Keratinocyte (primary cell): ENCODE data around the gene PTPRD.

Experiments
- CTCF ChIP-seq, 3 experiments: IDR thresholded peaks in 1 of 3; conservative IDR thresholded peaks in 1 of 3; optimal IDR thresholded peaks in 1 of 3; 2 replicates in 2 of 3; 3 replicates in 1 of 3; pipeline versions ENCODE3 to v1.5.1; 2011; ENCODE audit warnings: low read length in 3 of 3, mild to moderate bottlenecking in 3 of 3, moderate library complexity in 2 of 3, control low read depth in 1 of 3, inconsistent platforms in 1 of 3; ENCODE audit not compliant: insufficient read depth in 2 of 3; ENCODE audit errors: extremely low read depth in 1 of 3
- EZH2 ChIP-seq: IDR thresholded peaks from one replicate; pipeline ENCODE4 v1.6.1; 2012; ENCODE audit warnings: inconsistent platforms, mild to moderate bottlenecking, low read length, moderate library complexity

DNA sequence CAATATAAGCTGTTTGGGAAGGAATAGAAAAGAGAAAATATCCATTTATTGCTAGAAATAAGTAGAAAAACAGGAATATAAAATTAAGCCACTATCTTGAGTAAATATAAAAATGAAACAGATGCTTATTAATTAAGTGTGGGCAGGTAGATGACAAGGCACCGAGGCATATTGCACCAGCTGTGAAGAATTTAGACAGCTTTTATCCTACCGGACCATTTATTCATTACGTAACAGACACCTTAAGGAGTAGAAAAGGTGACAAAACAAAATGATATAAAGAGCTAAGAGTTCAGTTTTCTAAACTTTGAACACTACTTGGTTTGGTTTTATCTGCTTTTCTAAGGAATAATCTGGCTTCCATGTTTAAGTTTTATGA lies 404.1 kb downstream of the PTPRD start:
- TF ChIP-seq CTCF (optimal IDR thresholded peaks at IDR 0.05 in 1 of 3, IDR thresholded peaks at IDR 0.05 in 1 of 3, conservative IDR thresholded peaks at IDR 0.05 in 1 of 3; ENCODE audit: extremely low read depth in 1 of 3, insufficient read depth in 2 of 3, low read length in 3 of 3) (no peak), EZH2 (no peak)
